Esophagus (tissue), 2 donors: ENCODE data around the gene CNPY1. TPM values are rescaled to one million over a fixed set of nuclear protein-coding genes. Genes with fewer than 3 reads are reported as not detected.

Source experiments
- H3K27ac ChIP-seq, 2 donors: one replicate each; pipeline ENCODE4 v1.5.1; 2013; ENCODE audit warnings: low read depth in 2 of 2, mild to moderate bottlenecking in 2 of 2, inconsistent platforms in 1 of 2, low read length in 1 of 2, moderate library complexity in 1 of 2
- H3K27me3 ChIP-seq, 2 donors: one replicate each; pipeline ENCODE4 v1.6.1; 2013; ENCODE audit warnings: low read length in 2 of 2, control low read depth in 1 of 2, mild to moderate bottlenecking in 1 of 2; ENCODE audit not compliant: insufficient read depth in 2 of 2, control insufficient read depth in 1 of 2
- H3K36me3 ChIP-seq, 2 donors: one replicate each; pipeline ENCODE4 v1.6.1; 2013; ENCODE audit warnings: low read length in 1 of 2; ENCODE audit not compliant: control insufficient read depth in 2 of 2, insufficient read depth in 2 of 2
- H3K4me1 ChIP-seq, 2 donors: one replicate each; pipeline ENCODE4 v1.6.1; 2013; ENCODE audit warnings: low read length in 1 of 2; ENCODE audit not compliant: control insufficient read depth in 2 of 2, insufficient read depth in 2 of 2
- H3K4me3 ChIP-seq, 2 donors: one replicate each; pipeline ENCODE4 v1.5.1; 2013; ENCODE audit warnings: low read length in 2 of 2, mild to moderate bottlenecking in 2 of 2, low read depth in 1 of 2, moderate library complexity in 1 of 2
- H3K9me3 ChIP-seq, 2 donors: one replicate each; pipeline ENCODE4 v1.6.1; 2013; ENCODE audit warnings: mild to moderate bottlenecking in 2 of 2, low read depth in 1 of 2, low read length in 1 of 2, moderate library complexity in 1 of 2; ENCODE audit not compliant: control insufficient read depth in 2 of 2, insufficient read depth in 1 of 2
- WGBS, 2 donors: extraction: QIAGEN DNeasy Blood & Tissue Kit; methylation state at CpG; one replicate each; pipeline ENCODE4 v1.1.7; 2013; 5-methylcytosine and 5-hydroxymethylcytosine counted together
- polyA plus RNA-seq, 2 donors: library from polyadenylated mRNA; stranded (reverse); fragments of 200-250 nt; gene quantifications; one replicate each; pipeline ENCODE4 v1.2.3, GENCODE V29; 2013
- donor health status: healthy with polysubstance abuse.
- donor health status: Bipolar disorder and iron deficiency.

CNPY1 gene
- polyA plus RNA-seq, 2 donors = not detected

DNA sequence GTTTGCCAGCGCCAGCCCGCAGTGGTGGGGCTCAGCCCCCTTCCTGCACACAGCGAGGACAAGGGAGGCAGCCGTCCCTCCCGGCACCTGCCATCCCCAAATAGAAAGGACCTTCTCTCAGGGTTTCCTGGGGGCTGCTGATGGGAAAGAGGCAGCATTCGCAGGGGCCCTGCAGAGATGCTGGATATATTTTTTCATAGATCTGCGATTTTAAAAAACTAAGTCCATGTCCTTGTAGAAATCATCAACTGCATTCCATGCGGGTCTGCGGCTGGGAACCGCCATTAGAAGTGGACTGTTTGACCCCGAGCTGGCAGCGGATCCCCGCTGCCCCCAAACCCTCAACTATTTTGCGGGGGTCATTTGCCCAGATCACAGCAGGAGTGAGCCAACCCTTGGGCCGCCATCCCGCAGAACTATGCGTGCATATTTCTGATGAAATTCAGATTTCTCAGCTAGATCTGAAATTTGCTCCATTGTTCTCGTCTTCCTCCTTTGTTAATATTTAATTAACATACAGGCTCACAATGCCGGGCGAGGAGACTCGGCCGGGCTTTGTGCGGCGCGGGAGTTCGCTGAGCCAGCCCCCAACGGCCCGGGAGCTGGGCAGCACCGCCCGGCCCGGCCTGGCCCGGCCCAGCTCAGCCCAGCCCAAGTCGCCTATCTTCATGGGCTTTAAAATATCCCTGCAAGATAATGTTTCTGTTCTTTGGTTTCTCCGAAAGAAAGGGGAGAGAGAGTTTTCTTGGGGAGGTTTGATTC is 86.5 kb downstream of the CNPY1 start:
- Histone ChIP-seq H3K9me3 (peaks cover 4 to 8% of the 10 kb centered on the region in 2 donors), H3K4me1 (peaks cover 10 to 14% of the 10 kb centered on the region in 2 donors), H3K4me3 (no peak overlapping the region), H3K27me3 (peaks cover 0 to 60% of the 10 kb centered on the region in 2 donors), H3K27ac (no peak overlapping the region), H3K36me3 (no peaks in the 10 kb centered on the region)
- WGBS, 2 donors = 7 to 12% methylated on average over 34 of the region's 34 CpGs

DNA sequence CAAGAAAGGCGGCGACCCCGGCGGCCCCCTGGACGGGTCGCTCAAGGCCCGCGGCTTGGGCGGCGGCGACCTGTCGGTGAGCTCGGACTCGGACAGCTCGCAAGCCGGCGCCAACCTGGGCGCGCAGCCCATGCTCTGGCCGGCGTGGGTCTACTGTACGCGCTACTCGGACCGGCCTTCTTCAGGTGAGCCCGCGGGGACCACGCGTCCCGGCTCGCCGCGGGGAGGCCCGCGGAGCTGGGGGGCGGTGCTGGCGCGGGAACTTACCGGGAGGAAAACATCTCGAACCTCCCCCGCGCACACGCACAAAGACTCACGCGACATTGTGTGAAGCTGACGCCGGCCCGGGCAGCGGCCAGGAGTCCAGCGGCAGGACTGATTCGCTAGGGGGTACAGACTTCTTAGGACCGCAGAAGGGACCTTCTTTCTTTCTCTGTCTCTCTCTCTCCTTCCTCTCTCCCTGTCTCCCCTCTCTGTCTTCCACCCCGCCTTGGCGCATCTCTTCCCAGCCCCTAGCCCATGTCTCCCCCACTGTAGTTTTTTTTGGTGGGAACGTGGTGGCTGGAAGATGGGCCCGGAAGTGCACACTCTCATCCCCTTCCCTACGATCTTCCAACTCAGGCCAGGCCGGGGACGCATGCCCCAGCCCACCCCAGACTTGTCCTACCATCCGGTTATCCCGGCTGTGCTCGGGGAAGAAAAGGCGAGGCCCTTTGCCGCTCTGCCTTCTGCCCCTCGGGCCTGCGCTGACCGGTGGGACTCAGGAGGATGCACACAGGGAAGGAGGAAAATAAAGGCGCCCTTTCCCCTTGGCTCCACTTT is 87.3 kb downstream of the CNPY1 start:
- H3K4me3 ChIP-seq = peak overlapping the region in 1 of 2 donors; percentile 54
- H3K9me3 ChIP-seq = peaks cover 4 to 8% of the 10 kb centered on the region in 2 donors
- 3 to 4% methylated on average over 63 to 68 of the region's 68 CpGs for WGBS, 2 donors
- peaks cover 10 to 21% of the 10 kb centered on the region in 2 donors for H3K4me1 ChIP-seq
- H3K36me3 ChIP-seq = no peaks in the 10 kb centered on the region
- H3K27ac ChIP-seq = no peak overlapping the region
- H3K27me3 ChIP-seq = peaks cover 3 to 62% of the 10 kb centered on the region in 2 donors

DNA sequence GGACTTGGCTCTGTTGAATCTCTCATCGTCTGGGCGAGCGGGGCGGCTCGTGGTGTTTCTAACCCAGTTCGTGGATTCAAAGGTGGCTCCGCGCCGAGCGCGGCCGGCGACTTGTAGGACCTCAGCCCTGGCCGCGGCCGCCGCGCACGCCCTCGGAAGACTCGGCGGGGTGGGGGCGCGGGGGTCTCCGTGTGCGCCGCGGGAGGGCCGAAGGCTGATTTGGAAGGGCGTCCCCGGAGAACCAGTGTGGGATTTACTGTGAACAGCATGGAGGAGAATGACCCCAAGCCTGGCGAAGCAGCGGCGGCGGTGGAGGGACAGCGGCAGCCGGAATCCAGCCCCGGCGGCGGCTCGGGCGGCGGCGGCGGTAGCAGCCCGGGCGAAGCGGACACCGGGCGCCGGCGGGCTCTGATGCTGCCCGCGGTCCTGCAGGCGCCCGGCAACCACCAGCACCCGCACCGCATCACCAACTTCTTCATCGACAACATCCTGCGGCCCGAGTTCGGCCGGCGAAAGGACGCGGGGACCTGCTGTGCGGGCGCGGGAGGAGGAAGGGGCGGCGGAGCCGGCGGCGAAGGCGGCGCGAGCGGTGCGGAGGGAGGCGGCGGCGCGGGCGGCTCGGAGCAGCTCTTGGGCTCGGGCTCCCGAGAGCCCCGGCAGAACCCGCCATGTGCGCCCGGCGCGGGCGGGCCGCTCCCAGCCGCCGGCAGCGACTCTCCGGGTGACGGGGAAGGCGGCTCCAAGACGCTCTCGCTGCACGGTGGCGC is 88.1 kb downstream of the CNPY1 start, which contains the start of gene EN2:
EN2 (plus strand) TSS at position 19 of the 767 bp plus-strand sequence; CDS start at position 268, 249 bp downstream.
- H3K27me3 ChIP-seq = peaks cover 7 to 63% of the 10 kb centered on the region in 2 donors
- H3K4me3 ChIP-seq = peak within 1 kb of the TSS; percentile 36 to 54
- H3K9me3 ChIP-seq = peaks cover 4 to 6% of the 10 kb centered on the region in 2 donors
- H3K4me1 ChIP-seq = peaks cover 10 to 24% of the 10 kb centered on the region in 2 donors
- 1 to 3% methylated on average over 91 to 105 of the region's 105 CpGs for WGBS, 2 donors
- H3K36me3 ChIP-seq = no peaks in the 10 kb centered on the region
- H3K27ac ChIP-seq = no peak within 1 kb of the TSS

DNA sequence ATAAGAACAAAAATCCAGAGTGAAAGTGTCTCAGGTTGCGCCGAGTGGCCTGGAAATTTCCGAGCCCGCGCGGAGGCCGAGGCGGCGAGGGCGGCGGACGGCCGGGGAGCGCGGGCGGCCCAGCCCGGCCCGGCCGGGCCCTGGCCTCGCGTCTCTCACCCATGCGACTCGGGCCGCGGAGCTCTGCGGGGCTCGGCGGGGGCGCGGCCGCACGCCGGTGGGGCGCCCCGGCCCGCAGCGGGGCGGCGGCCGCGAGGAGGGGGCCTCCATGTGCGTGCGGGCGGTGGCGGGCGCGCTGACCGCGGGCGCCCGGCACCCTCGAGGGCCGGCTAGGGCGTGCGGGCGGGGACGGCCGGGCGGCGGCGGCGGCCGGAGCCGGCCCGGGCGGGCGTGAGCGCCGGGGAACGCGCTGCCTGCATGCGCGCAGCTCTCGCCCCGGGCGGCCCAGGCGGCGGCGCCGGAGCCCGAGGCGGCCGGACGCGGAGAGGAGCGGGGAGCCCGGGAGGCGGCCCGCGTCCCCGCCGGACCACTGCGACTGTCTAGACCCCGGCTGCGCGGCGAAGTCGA is 88.7 kb downstream of the CNPY1 start:
- no peaks in the 10 kb centered on the region for H3K36me3 ChIP-seq
- H3K27me3 ChIP-seq = peaks cover 14 to 65% of the 10 kb centered on the region in 2 donors
- H3K27ac ChIP-seq = no peak overlapping the region
- H3K4me3 ChIP-seq = peak overlapping the region; percentile 36 to 54
- peaks cover 4 to 6% of the 10 kb centered on the region in 2 donors for H3K9me3 ChIP-seq
- 3% methylated on average over 54 to 98 of the region's 98 CpGs for WGBS, 2 donors
- peaks cover 10 to 24% of the 10 kb centered on the region in 2 donors for H3K4me1 ChIP-seq

DNA sequence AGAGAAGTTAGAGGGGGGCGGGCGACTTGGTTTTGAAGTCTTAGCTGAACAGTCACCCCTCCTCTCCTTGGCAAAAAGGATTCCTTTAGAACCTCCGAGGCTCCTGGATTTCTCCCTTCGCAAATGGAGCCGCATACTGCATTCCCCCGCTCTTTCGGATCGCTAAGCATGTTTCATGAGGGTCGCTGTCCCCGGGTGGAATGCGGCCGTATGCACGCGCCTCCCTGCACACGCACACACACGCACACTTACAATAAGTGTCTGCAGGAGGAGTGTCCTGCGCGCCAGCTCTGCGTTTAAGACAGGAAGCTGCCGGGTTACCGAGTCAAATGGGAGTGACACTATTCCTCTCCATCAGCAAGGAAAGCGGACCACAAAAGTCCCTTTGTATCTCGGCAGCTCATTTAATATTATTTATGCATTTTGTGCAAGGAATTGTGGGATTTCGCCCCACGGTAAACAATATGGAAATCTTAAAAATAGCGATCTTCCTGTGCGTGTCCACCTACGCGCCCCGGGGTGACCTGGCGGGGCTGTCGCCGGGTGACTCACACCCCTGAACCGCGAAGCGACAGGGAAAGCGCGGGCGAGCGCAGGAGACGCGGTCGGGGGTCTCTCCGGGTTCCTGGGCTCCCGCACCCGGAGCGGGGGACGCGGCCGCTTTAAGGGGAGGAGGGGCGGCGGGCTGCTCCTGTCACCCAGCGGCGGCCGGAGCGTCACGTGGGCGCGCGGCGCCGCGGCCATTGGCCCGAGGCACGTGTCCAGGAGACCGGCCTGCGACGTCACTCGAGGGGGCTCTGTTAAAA is 89.4 kb downstream of the CNPY1 start:
- H3K9me3 ChIP-seq = peaks cover 4 to 6% of the 10 kb centered on the region in 2 donors
- WGBS, 2 donors = 2 to 3% methylated on average over 68 to 69 of the region's 69 CpGs
- H3K4me1 ChIP-seq = peaks cover 10 to 24% of the 10 kb centered on the region in 2 donors
- peaks cover 15 to 61% of the 10 kb centered on the region in 2 donors for H3K27me3 ChIP-seq
- no peaks in the 10 kb centered on the region for H3K36me3 ChIP-seq
- H3K4me3 ChIP-seq = peak overlapping the region; percentile 36 to 54
- no peak overlapping the region for H3K27ac ChIP-seq

DNA sequence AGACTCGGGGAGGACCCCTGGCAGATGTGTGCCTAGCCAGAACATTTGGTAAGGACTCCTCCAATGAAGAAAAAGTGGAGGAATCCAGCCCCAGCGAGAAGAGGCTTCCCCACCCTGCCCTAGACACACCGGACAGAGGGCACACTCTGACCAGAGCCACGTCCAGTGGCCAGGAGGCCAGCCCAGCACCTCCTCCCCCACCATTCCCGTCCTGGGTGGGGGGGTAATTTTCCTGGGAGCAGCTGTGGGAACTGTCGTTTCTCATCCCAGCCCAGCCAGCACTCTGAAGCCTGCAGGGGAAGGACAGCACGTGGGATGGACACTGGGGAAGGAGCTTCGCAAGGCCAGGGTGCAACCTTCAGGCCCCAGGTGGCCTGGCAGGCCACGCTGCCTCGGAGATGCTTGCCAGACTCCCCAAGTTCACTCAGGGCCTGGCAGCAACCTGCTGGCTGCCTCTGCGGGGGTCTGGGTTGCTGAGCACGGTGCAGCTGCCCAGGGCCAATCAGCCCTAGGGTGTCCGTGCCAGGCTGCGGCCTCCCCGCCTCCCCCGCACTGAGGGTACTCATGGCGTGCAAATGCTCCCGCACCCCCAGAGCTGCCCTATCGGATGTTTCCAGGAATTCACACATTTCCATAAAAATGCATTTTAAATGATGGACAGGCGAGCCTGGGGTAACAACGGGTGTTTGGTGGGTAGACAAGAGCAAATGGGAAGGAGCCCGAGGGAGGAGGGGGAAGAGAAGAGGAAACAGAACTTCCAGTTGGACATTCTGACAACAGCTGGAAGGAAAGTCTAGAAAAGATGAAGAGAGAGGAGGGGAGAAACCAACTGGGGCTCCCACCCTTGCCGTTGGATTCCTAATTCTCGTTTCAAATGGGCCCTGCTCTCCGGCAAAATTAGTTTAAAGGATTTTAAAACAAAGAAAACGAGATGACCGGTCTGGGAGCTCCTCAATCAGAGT is 90.3 kb downstream of the CNPY1 start:
- Histone ChIP-seq H3K27ac (no peak overlapping the region), H3K4me3 (no peak overlapping the region), H3K27me3 (peaks cover 15 to 63% of the 10 kb centered on the region in 2 donors), H3K4me1 (peaks cover 10 to 24% of the 10 kb centered on the region in 2 donors), H3K36me3 (no peaks in the 10 kb centered on the region), H3K9me3 (peaks cover 4 to 6% of the 10 kb centered on the region in 2 donors)
- WGBS, 2 donors = 10 to 12% methylated on average over 27 of the region's 27 CpGs

DNA sequence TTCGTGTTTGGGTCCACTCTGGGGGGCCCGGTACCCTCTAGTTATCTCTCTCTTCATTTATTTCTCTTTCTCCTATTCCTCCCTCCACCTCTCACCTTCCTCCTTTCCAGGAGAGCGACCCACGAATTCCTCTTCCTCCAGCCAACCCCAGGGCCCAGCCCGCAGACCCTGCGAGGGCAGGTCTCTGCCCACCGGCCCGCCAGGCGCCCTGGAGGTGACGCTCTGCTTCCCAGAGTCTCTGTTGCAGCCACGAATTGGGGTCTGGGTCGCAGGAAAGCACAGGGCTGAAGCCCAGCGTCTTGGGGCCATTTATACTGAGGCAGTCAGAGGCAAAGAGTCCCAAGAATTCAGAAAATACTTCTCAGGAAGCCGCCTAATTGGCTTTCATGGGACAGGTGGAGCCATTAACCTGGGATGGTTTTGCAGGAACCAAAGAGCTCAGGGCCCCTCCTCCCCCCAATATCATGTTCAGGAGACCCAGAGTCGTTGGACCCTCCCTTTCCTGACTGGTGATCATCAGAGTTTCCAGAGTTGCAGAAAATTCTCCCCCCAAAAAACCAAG is 91.1 kb downstream of the CNPY1 start:
- no peaks in the 10 kb centered on the region for H3K36me3 ChIP-seq
- 5 to 6% methylated on average over 15 of the region's 15 CpGs for WGBS, 2 donors
- H3K27ac ChIP-seq = no peak overlapping the region
- peaks cover 2 to 4% of the 10 kb centered on the region in 2 donors for H3K9me3 ChIP-seq
- H3K4me1 ChIP-seq = peaks cover 10 to 24% of the 10 kb centered on the region in 2 donors
- peaks cover 15 to 63% of the 10 kb centered on the region in 2 donors for H3K27me3 ChIP-seq
- H3K4me3 ChIP-seq = no peak overlapping the region
